DOHH2 (cell line): ENCODE measurements around the gene FRZB.

Source experiments
- H3F3A ChIP-seq: fragments of 200-600 bp; sonication (generic), shearing (Covaris generic); 2 replicates; pipeline ENCODE4 v1.6.0; 2016; ENCODE audit warnings: antibody characterized with exemption, mild to moderate bottlenecking; ENCODE audit not compliant: control insufficient read depth, insufficient read depth
- H3K27ac ChIP-seq: fragments of 200-600 bp; sonication (generic); 2 replicates; pipeline ENCODE4 v1.5.1; 2014; ENCODE audit warnings: low read depth, mild to moderate bottlenecking, low read length, moderate library complexity
- H3K27me3 ChIP-seq: fragments of 200-600 bp; sonication (generic); 2 replicates; pipeline ENCODE4 v1.6.1; 2014; ENCODE audit warnings: mild to moderate bottlenecking, low read length, mixed read lengths; ENCODE audit not compliant: control insufficient read depth
- H3K36me3 ChIP-seq: fragments of 200-600 bp; sonication (generic); 2 replicates; pipeline ENCODE4 v1.6.1; 2014; ENCODE audit warnings: mild to moderate bottlenecking, low read length, moderate library complexity, mixed read lengths; ENCODE audit not compliant: control insufficient read depth
- H3K4me1 ChIP-seq: fragments of 200-600 bp; sonication (generic); 2 replicates; pipeline ENCODE4 v1.6.1; 2014; ENCODE audit warnings: mild to moderate bottlenecking, low read length, mixed read lengths; ENCODE audit not compliant: control insufficient read depth
- H3K4me2 ChIP-seq: fragments of 200-600 bp; sonication (generic); 2 replicates; pipeline ENCODE4 v1.6.0; 2014; ENCODE audit warnings: mild to moderate bottlenecking, low read length, moderate library complexity
- H3K4me3 ChIP-seq: fragments of 200-600 bp; sonication (generic); 2 replicates; pipeline ENCODE4 v1.5.1; 2014; ENCODE audit warnings: mild to moderate bottlenecking, low read length, mixed read lengths
- H3K79me2 ChIP-seq: fragments of 200-600 bp; sonication (generic); 2 replicates; pipeline ENCODE4 v1.6.1; 2014; ENCODE audit warnings: mild to moderate bottlenecking, low read length, mixed read lengths; ENCODE audit not compliant: control insufficient read depth
- H3K9me2 ChIP-seq: fragments of 200-600 bp; sonication (generic); replicated peaks from 2 replicates; pipeline ENCODE4 v1.6.1; 2014; ENCODE audit warnings: mild to moderate bottlenecking, low read length, mixed read lengths; ENCODE audit not compliant: control insufficient read depth
- H3K9me3 ChIP-seq: fragments of 200-600 bp; sonication (generic); 2 replicates; pipeline ENCODE4 v1.6.1; 2014; ENCODE audit warnings: antibody characterized with exemption, low read length, mixed read lengths; ENCODE audit not compliant: control insufficient read depth, insufficient read depth
- H4K20me1 ChIP-seq: fragments of 200-600 bp; sonication (generic); 2 replicates; pipeline ENCODE4 v1.6.0; 2014; ENCODE audit warnings: low read depth, mild to moderate bottlenecking, antibody characterized with exemption, low read length, moderate library complexity; ENCODE audit not compliant: control insufficient read depth, insufficient read depth
- CTCF ChIP-seq: fragments of 200-600 bp; sonication (generic); IDR thresholded peaks from one replicate; pipeline ENCODE4 v1.5.1; 2014; ENCODE audit warnings: antibody characterized with exemption, mild to moderate bottlenecking, low read depth, low read length; ENCODE audit not compliant: poor library complexity, severe bottlenecking
- EZH2phosphoT487 ChIP-seq: fragments of 200-600 bp; sonication (generic); IDR thresholded peaks from 2 replicates; pipeline ENCODE4 v1.6.1; 2017; ENCODE audit warnings: borderline replicate concordance, mild to moderate bottlenecking, antibody characterized with exemption, low read length, moderate library complexity, mixed read lengths

Gene FRZB

GRCh38 chr2:182897137-182897536, 30.7 kb upstream of the FRZB start:
- Histone ChIP-seq H3K4me1 (no peaks in the 10 kb centered on the region), H3K9me3 (peaks cover 10% of the 10 kb centered on the region; the same call in 1 of the 2 replicates), H3K27ac (no peak overlapping the region), H3F3A (no peaks in the 10 kb centered on the region), H4K20me1 (no peaks in the 10 kb centered on the region), H3K36me3 (no peaks in the 10 kb centered on the region), H3K4me2 (no peak overlapping the region), H3K27me3 (no peaks in the 10 kb centered on the region), H3K79me2 (no peaks in the 10 kb centered on the region), H3K9me2 (no peaks in the 10 kb centered on the region), H3K4me3 (no peak overlapping the region)
- no peak for TF ChIP-seq EZH2phosphoT487
- TF ChIP-seq CTCF: no peak

GRCh38 chr2:182895798-182896197, 29.4 kb upstream of the FRZB start:
- Histone ChIP-seq H3K79me2 (no peaks in the 10 kb centered on the region), H3K4me1 (no peaks in the 10 kb centered on the region), H3K27me3 (no peaks in the 10 kb centered on the region), H3K36me3 (no peaks in the 10 kb centered on the region), H3K9me2 (no peaks in the 10 kb centered on the region), H4K20me1 (no peaks in the 10 kb centered on the region), H3K4me2 (no peak overlapping the region), H3K9me3 (peaks cover 10% of the 10 kb centered on the region; the same call in 1 of the 2 replicates), H3F3A (no peaks in the 10 kb centered on the region), H3K27ac (no peak overlapping the region), H3K4me3 (no peak overlapping the region)
- TF ChIP-seq EZH2phosphoT487 (no peak), CTCF (no peak)

GRCh38 chr2:182895169-182895568, 28.7 kb upstream of the FRZB start:
- H4K20me1 ChIP-seq: no peaks in the 10 kb centered on the region
- H3K9me3 ChIP-seq: peaks cover 10% of the 10 kb centered on the region; the same call in 1 of the 2 replicates
- no peaks in the 10 kb centered on the region for H3K9me2 ChIP-seq
- no peaks in the 10 kb centered on the region for H3K27me3 ChIP-seq
- no peaks in the 10 kb centered on the region for H3K79me2 ChIP-seq
- H3F3A ChIP-seq: no peaks in the 10 kb centered on the region
- H3K4me1 ChIP-seq: no peaks in the 10 kb centered on the region
- no peaks in the 10 kb centered on the region for H3K36me3 ChIP-seq
- H3K27ac ChIP-seq: no peak overlapping the region
- TF ChIP-seq CTCF: no peak
- H3K4me2 ChIP-seq: no peak overlapping the region
- H3K4me3 ChIP-seq: no peak overlapping the region

- H3K4me2 ChIP-seq: no peak overlapping the region
- H3K27ac ChIP-seq: no peak overlapping the region
- no peaks in the 10 kb centered on the region for H3K27me3 ChIP-seq
- no peaks in the 10 kb centered on the region for H3F3A ChIP-seq
- no peaks in the 10 kb centered on the region for H3K36me3 ChIP-seq
- no peaks in the 10 kb centered on the region for H3K4me1 ChIP-seq
- no peak for TF ChIP-seq EZH2phosphoT487
- no peak for TF ChIP-seq CTCF
- H3K79me2 ChIP-seq: no peaks in the 10 kb centered on the region
- no peaks in the 10 kb centered on the region for H3K9me2 ChIP-seq
- no peak overlapping the region for H3K4me3 ChIP-seq
- peaks cover 10% of the 10 kb centered on the region; the same call in 1 of the 2 replicates for H3K9me3 ChIP-seq
- H4K20me1 ChIP-seq: no peaks in the 10 kb centered on the region
Observed at GRCh38 chr2:182894174-182894573, 27.7 kb upstream of the FRZB start.
